C4-2B (cell line): ENCODE measurements around the gene CUX1.

ENCODE experiments used
- H3K27ac ChIP-seq: fragments of 450-650 bp; 2 replicates; pipeline ENCODE4 v1.5.1; 2017
- CTCF ChIP-seq: fragments of 450-650 bp; conservative IDR thresholded peaks from 2 replicates; pipeline ENCODE4 v1.5.1; 2017; ENCODE audit warnings: mild to moderate bottlenecking
- ZFX ChIP-seq: fragments of 450-650 bp; IDR thresholded peaks from 2 replicates; pipeline ENCODE4 v1.6.1; 2017

Gene CUX1

GRCh38 chr7:101998029-101998905 lies 180.8 kb downstream of the CUX1 start:
- H3K27ac ChIP-seq = no peak overlapping the region
- TF ChIP-seq CTCF (no peak), ZFX (no peak)

GRCh38 chr7:101998906-101999240 lies 181.4 kb downstream of the CUX1 start:
- H3K27ac ChIP-seq = no peak overlapping the region
- no peak for TF ChIP-seq CTCF
- TF ChIP-seq ZFX = no peak

- TF ChIP-seq ZFX (no peak), CTCF (no peak)
- no peak overlapping the region for H3K27ac ChIP-seq
These were observed 182.0 kb downstream of the CUX1 start for GRCh38 chr7:101999393-101999792.

GRCh38 chr7:102000123-102000522 lies 182.7 kb downstream of the CUX1 start:
- H3K27ac ChIP-seq = no peak overlapping the region
- TF ChIP-seq CTCF (no peak), ZFX (no peak)

- TF ChIP-seq ZFX (no peak), CTCF (no peak)
- no peak overlapping the region for H3K27ac ChIP-seq
These were observed 186.8 kb downstream of the CUX1 start for GRCh38 chr7:102004229-102004628.

GRCh38 chr7:102004848-102005247 lies 187.4 kb downstream of the CUX1 start:
- no peak overlapping the region for H3K27ac ChIP-seq
- TF ChIP-seq ZFX (no peak), CTCF (no peak)

GRCh38 chr7:102005933-102006480 lies 188.6 kb downstream of the CUX1 start:
- no peak overlapping the region for H3K27ac ChIP-seq
- no peak for TF ChIP-seq CTCF
- TF ChIP-seq ZFX = no peak
